K562 (cell line): ENCODE data around the gene PRRC2A. TPM values are rescaled to one million over a fixed set of nuclear protein-coding genes. Genes with fewer than 3 reads are reported as not detected.

Experiments used
- BCOR ChIP-seq: fragments of 450-650 bp; IDR thresholded peaks from 2 replicates; pipeline ENCODE4 v1.6.1; 2016
- BHLHE40 ChIP-seq: IDR thresholded peaks from 2 replicates; pipeline ENCODE4 v1.6.1; 2011; ENCODE audit warnings: low read length, improper control_type of control experiment
- HNRNPK ChIP-seq: fragments of 200-400 bp; formaldehyde crosslinking; IDR thresholded peaks from one replicate; pipeline ENCODE4 v1.6.1; 2018; ENCODE audit warnings: mild to moderate bottlenecking, low read depth, low read length; ENCODE audit not compliant: poor library complexity, severe bottlenecking
- KLF13 ChIP-seq: fragments of 450-650 bp; IDR thresholded peaks from 2 replicates; pipeline ENCODE4 v1.6.1; 2016; ENCODE audit warnings: missing genetic modification characterization, low read depth, mild to moderate bottlenecking, missing compliant biosample characterization, moderate library complexity, borderline replicate concordance
- MECOM ChIP-seq: fragments of 250-450 bp; sonication (Bioruptor Pico); IDR thresholded peaks from 2 replicates; pipeline ENCODE4 v1.8.0; 2022; ENCODE audit warnings: inconsistent platforms
- RBM34 ChIP-seq: fragments of 200-400 bp; formaldehyde crosslinking; IDR thresholded peaks from 2 replicates; pipeline ENCODE4 v1.6.1; 2018; ENCODE audit warnings: low read length, borderline replicate concordance; ENCODE audit not compliant: insufficient read depth
- REST ChIP-seq, 2 experiments: fragments of 450-650 bp; formaldehyde crosslinking in 1 of 2; IDR thresholded peaks; 2 replicates each; pipeline versions ENCODE4 v1.4.0 to v1.6.1; 2014 to 2020; ENCODE audit warnings: mild to moderate bottlenecking in 2 of 2, borderline replicate concordance in 1 of 2, low read depth in 1 of 2
- SETDB1 ChIP-seq: IDR thresholded peaks from one replicate; pipeline ENCODE4 v1.6.1; 2012; ENCODE audit warnings: low read length, control low read depth, inconsistent platforms
- SIRT6 ChIP-seq: IDR thresholded peaks from one replicate; pipeline ENCODE4 v1.6.1; 2012; ENCODE audit warnings: low read depth, mild to moderate bottlenecking, control low read depth, inconsistent platforms, low read length, moderate library complexity
- SMARCB1 ChIP-seq: IDR thresholded peaks from 2 replicates; pipeline ENCODE4 v1.6.1; 2011; ENCODE audit warnings: improper control_type of control experiment, low read depth; ENCODE audit not compliant: insufficient read length
- SMC3 ChIP-seq: conservative IDR thresholded peaks from 2 replicates; pipeline ENCODE4 v1.6.1; 2011; ENCODE audit warnings: low read depth, low read length, improper control_type of control experiment; ENCODE audit not compliant: insufficient read depth
- ZFP36 ChIP-seq: fragments of 150-350 bp; IDR thresholded peaks from 2 replicates; pipeline ENCODE4 v1.6.1; 2018; ENCODE audit warnings: low read length, low read depth; ENCODE audit not compliant: partially characterized antibody
- ZKSCAN1 ChIP-seq: fragments of 150-350 bp; IDR thresholded peaks from 2 replicates; pipeline ENCODE4 v1.6.1; 2016; ENCODE audit warnings: low read depth, low read length
- ZNF134 ChIP-seq: fragments of 250-450 bp; sonication (Bioruptor Pico); conservative IDR thresholded peaks from 2 replicates; pipeline ENCODE4 v1.4.0; 2020
- ZNF140 ChIP-seq: fragments of 250-450 bp; sonication (Bioruptor Pico); IDR thresholded peaks from 2 replicates; pipeline ENCODE4 v1.8.0; 2021; ENCODE audit warnings: moderate library complexity, mild to moderate bottlenecking, inconsistent platforms
- ZNF512 ChIP-seq: IDR thresholded peaks from 2 replicates; pipeline ENCODE4 v1.6.1; 2016; ENCODE audit warnings: missing genetic modification characterization, missing compliant biosample characterization
- polyA plus RNA-seq, 8 experiments: library from polyadenylated mRNA; depleted of rRNA in 4 of 8; stranded (reverse) in 5 of 8; unstranded in 3 of 8; fragments of >200 nt; fragmentation: Nextera tagmentation in 2 of 8; fragmentation: Illumina TruSeq in 1 of 8; extraction: Ambion mirVana in 2 of 8; extraction: Trizol in 1 of 8; gene quantifications; 2 replicates each; pipeline versions ENCODE4 v1.2.1 to v1.2.3, GENCODE V29; 2011 to 2014; ENCODE audit warnings: inconsistent platforms in 1 of 8, missing spikeins in 1 of 8
- total RNA-seq, 7 experiments: library from RNA; depleted of rRNA in 6 of 7; stranded (reverse); fragments of >200 nt in 6 of 7; fragmentation: Illumina TruSeq in 2 of 7; extraction: Trizol in 2 of 7; gene quantifications; 2 replicates each; pipeline versions ENCODE4 v1.2.1 to v1.2.3, GENCODE V29; 2011 to 2021; ENCODE audit warnings: low replicate concordance in 1 of 7

The PRRC2A gene
- total and polyA plus RNA-seq, 9 of the 15 experiments (the other 6 are each of a cell fraction or from before 2014, with no cell fraction given), result 1.0 to 332 (median 63.0) TPM

GRCh38 chr6:31652925-31653724 lies 32.6 kb downstream of the PRRC2A start (continued):
- TF ChIP-seq RBM34 (no peak), KLF13 (tag) (peak; percentile 60), SETDB1 (no peak), ZNF512 (tag) (no peak), ZNF134 (no peak), REST (IDR thresholded peaks at IDR 0.05; ENCODE audit: borderline replicate concordance) (peak; percentile 51; the same call in 1 of the 2 replicates), REST (CRISPR knock-in tag; IDR thresholded peaks at IDR 0.05; ENCODE audit: low read depth) (no peak), ZFP36 (no peak), ZNF140 (CRISPR knock-in tag) (no peak), MECOM (CRISPR knock-in tag) (0 out of 2 replicates have a peak, but pooled peaks have one; percentile 2), HNRNPK (no peak), ZKSCAN1 (no peak; the same call in 1 of the 2 replicates), SMC3 (no peak; the same call in 1 of the 2 replicates), SIRT6 (no peak), BHLHE40 (no peak; the same call in 1 of the 2 replicates), SMARCB1 (no peak), BCOR (peak; percentile 68)
